Stimulated activated CD4-positive, alpha-beta T cell treated with anti-CD3 and anti-CD28 coated beads, Interleukin-15, amount 100 ng/mL, for 48 hours (primary cell): ENCODE data around the gene DOCK2.
"Not testable (repeated sequence)": the region's sequence is repeated elsewhere in the genome, so short reads cannot be mapped to it uniquely, and the experiment has no call there.

Experiments
- DNase-seq, 2 donors: peaks; one replicate each; pipeline ENCODE4 v3.0.0-alpha.2; 2020; ENCODE audit warnings: low read depth in 2 of 2

The DOCK2 gene

DNA sequence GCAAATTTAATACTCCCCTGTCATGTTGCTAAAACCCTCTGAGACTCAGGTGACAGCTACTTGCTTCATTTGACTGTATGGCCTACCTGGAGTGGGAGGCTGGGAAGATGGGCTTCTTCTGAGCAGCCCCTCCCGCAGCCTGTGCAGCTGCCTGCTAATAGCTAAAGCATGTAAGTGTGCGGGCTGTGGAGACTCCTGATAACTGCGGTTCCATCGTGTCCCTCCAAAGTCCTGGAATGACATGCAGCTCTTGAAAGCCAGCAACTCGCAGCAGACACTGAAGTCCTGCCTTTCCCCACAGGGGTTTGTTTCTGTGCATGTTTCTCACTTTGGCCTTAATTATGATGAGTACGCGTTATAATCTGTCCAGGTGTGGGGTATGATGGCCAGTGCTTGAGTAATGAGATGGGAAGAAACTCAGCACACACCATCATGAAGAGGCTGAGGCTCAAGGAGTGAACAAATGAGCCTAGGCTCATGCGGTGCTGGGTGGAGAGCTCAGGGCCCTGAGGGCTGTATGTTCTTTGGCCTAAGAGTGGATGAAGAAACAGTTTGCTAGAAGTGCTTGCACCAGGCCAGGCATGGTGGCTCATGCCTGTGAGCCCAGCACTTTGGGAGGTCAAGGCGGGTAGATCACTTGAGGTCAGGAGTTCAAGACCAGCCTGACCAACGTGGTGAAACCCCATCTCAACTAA, 119.1 kb downstream of the DOCK2 start:
- no peak for DNase-seq

DNA sequence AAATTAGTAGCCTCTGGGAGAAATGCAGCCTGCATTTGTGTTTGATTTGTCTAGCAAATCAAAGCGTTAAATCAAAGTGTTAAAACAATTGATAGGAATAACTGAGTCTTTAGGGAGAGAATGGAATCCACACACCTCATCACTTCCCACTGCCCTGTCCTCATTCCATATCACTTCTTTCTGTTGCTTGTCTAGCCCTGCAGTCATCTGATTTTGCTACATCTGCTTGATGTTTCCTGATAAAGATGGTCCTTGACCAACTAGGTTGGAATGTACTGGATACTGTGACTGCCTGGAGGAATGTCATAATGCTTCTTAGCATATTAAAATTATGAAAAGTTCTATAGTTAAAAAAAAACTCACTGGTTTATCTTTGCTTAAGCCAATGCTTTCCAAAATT, 119.9 kb downstream of the DOCK2 start:
- DNase-seq: no peak

DNA sequence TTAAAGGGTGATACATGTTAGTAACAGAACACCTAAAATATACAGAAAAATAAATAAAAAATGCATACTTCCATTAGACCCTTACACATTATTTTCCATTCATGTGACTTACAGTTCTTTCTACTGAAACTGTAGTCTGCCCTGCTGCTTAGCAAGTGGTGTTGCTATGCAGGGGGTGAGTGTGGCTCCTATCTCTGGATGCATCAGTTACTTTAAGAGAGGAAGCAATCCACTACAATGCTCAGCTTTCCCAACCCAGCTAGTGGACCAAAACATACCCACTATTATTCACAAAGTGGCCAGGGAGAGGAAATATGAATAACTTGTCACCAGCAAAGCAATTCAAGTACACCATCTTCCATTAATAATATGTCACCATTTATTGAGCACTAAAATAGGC, 121.8 kb downstream of the DOCK2 start:
- DNase-seq: no peak

DNA sequence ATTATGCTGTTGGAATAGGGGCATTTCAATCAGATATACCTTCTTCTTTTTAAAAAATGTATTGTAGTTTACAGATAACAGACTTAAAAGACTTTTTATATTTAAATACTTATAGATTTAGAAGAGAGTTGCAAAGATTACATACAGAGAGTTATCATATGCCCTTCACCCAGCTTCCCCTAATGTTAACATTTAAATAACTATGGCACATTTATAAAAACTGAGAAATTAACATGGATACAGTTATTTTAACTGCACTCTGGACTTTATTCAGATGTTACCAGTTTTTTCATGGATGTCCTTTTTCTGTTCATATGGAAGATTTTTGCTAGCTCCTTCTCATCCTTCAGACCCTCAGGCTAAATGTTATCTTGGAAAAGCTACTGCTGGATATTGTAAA, 123.2 kb downstream of the DOCK2 start:
- no peak for DNase-seq

DNA sequence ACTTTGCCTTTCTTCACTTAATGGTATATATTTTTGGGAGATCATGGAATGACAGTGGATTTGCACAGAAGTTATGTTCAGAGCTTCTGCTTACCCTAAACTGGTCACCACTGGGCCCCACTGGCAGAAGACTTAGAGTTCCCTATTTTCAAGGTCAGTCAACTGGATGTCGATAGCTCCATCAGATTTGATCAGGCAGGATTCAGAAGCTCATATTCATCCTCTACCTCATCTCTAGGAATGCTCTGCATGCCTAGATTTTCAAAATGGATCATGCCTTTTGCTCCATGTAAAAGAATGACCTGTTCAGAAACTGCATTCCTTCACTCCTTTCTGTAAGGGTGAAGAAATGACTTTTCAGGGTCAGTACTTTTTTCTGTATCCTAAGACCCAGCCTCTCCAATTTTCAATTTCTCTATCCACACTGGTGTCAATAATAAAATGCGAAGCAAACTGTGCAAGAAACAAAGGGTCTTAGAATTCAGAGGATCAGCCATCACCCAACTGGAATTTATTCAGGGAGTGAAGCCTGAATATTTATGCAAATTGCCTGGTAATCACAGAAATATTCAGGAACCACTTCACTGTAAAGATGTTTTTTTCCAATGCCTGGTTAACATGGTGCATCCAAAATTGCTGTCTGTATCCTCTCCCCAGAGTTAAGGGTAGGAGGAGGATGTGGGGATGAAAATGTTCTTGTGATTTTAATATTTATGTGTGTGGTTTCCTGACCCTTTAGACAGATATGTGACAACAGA, 125.4 kb downstream of the DOCK2 start:
- DNase-seq: no peak

DNA sequence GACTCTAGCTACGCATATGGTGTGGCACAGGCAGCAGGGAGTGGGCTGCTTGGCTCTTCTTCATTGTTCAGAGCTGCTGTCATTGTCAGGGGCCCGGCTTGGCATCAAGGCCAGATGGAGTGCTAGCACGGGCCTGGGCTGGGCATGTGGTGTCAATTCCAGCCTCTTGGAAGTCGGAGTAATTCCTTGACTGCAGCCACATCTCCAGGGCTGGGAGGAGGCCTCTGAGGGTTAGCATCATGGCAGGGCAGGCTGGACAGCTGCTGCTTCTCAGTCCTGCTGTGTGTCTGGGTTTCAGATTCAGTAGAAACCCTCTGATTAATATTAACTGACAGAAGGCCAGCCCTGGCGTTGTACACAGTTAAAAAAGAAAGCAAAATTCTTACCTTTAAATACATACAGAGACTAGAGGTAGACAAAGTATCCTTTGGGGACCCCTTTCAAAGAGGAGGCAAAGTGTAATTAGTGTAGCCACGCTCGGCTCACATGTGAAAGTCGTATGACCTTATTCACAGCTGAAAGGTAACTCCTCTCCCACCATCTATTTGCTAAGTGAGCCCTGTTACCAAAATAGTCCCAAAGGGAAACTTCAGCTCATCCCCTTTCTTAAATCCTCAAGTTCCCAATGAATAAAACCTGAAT, 126.4 kb downstream of the DOCK2 start:
- no peak for DNase-seq

DNA sequence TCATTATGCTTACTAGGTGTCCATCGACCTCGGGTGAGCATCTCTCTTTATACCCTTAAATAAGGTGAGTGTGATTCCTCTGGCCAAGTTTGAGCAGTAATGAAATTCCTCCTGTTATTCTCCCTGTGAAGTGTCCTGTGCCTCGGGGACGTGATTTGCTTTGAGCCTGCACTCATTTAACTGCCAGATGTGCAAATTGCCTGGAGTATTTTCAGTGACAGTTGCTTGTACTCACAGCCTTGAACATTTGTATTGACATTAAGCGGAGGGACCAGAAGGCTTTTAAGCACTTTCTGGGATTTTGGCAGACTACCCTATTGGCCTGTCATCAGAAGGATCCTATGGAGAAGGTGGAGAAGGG, 126.9 kb downstream of the DOCK2 start:
- no peak for DNase-seq

DNA sequence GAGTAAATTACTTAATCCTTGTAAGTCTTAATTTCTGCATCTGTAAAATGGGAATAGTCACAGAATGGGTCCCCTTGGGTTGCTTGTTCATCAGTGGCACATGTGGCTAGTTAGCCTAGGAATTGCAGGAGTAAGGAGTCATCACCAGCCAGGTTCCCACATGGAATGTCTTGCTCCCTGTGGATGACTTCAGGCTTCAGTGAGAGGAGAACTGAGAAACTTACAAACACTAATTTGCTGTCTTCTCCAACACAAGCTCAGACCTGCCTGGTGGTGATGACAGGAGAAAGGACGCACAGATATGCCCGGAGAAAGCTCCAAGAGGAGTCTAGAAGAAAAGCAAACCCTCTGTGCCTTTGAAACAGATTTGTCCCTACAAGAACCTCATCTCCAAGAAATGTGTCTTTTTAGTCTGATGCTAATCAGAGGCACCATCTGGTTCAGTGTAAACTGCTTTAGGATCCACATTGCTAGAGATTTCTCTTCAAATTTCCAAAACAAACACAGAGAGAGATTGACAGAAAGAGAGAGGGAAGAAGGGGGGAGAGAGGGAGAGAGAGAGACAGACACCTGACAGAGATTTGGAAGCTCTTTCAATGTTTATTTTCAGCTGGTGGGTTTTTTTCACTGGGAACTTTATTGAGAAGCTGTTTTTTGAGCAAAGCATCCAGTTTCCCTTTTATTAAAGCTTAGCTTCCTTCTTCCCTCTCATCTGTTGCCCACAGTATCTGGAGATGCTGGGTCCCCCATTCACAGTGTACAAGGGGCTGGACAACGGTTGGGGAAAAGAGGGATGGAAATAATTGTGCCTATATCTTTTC, 128.3 kb downstream of the DOCK2 start:
- DNase-seq: no peak

DNA sequence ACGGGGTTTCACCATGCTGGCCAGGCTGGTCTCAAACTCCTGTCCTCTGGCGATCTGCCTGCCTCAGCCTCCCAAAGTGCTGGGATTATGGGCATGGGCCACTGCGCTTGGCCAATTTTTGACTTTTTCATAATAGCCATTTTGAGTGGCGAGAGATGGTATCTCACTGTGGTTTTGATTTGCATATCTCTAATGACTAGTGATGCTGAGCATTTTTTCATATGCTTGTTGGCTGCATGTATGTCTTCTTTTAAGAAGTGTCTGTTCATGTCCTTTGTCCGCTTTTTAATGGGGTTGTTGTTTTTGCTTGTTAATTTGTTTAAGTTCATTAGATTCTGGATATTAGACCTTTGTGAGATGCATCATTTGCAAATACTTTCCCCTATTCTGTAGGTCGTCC, 129.9 kb downstream of the DOCK2 start:
- DNase-seq: not testable (repeated sequence)

DNA sequence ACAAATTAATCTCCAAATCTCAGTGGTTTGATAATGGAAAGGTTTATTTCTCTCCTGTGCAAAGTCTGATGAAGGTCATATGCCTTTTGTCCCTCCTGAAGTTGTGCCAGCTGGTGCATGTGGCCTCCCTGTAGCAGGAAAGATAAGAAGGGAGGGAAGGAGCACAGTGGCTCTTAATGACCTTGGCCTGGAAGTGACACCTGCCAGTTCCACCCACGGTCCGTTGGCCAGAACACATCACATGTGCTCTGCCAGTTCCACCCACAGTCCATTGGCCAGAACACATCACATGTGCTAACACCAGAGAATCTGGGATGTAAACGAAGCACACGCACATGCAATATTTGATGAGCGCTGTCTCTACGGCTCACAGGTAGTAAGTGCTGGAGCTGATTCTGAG, 130.9 kb downstream of the DOCK2 start:
- no peak for DNase-seq

DNA sequence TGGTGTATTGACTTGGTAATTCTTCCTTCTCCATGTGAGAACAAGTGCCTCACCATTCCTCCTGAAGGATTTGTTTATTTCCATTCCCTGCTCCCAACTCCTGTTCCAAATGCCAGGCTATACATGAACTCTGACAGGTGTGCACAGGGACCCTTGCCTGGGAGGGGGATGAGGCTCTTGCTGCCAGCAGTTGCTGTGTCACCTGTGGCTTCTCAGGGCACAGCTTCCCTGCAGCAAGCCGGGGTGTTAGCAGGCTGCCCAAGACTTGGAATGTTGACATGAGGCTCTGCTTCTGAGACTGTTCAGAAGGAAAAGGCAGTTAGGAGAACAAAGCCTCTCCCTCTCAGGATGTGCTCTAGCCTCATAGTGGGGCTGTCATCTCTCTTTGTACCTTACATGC, 131.3 kb downstream of the DOCK2 start:
- DNase-seq: no peak

DNA sequence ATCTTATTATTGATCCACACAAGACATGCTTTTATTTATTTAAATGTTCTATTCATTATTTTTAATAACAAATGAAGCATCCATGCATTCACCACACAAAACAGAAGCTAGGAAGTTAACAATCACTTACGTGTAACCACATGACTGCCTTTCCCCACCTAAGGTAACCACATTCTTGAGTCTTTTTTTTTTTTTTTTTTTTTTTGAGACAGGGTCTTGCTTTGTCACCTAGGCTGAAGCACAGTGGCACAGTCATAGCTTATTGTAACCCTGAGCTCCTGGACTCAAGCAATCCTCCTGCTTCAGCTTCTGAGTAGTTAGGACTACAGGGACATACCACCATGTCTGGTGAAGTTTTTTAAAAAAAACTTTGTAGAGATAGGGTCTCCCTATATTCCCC, 133.0 kb downstream of the DOCK2 start:
- no peak for DNase-seq

DNA sequence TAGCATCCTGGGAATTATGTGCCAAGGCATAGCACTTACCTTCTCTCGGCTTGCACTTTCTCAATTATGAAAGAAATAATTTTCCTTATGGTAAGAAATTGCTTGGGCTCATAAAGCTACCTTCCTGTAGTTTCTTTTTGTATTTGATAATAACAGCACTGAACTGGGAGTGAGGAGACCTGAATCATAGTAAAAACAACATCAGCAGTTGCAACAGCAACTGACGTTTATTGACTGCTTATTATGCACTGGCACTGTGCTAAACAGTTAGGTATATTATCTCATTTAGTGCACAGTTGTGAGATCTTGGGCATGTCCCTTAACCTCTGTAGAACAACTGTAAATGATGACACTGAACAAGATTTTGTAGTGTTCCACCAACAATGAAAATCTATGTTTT, 135.2 kb downstream of the DOCK2 start:
- no peak for DNase-seq

DNA sequence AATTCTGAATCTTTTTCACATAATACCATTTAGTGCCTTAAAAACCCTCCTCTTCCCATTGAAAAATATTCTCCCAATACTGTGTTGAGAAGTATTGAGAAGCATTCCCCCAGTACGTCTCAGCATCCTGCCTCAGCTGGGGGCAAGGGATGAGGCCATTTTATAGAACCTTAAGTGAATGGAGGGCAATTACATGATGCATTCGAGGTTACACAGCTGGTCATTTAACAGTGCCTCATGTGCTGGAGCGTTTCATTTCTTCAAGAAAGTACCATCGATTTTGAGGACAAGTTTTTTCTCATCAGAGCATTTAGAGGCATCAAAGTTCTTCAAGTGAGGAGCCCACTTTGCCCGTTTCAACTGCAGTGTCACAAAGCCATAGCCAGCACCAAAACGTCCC, 135.6 kb downstream of the DOCK2 start:
- DNase-seq: no peak

DNA sequence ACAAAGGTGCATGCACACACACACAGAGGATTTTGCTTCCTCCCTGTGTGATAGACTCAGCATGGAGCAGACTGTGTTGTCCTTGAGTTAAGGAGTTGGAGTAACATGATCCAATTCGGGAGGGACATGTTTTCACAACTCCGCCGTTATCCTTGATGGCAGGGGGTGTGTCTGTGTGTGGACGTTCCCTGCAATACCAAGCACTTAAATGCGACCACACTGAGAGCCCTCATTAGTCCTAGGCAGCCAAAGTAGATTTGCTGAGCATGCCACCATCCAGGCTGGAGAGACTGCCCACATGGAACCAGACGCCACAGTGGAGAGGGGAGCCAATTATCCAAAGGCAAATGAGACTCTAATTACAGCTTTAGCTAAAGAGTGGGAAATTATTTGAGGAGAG, 140.1 kb downstream of the DOCK2 start:
- no peak for DNase-seq

DNA sequence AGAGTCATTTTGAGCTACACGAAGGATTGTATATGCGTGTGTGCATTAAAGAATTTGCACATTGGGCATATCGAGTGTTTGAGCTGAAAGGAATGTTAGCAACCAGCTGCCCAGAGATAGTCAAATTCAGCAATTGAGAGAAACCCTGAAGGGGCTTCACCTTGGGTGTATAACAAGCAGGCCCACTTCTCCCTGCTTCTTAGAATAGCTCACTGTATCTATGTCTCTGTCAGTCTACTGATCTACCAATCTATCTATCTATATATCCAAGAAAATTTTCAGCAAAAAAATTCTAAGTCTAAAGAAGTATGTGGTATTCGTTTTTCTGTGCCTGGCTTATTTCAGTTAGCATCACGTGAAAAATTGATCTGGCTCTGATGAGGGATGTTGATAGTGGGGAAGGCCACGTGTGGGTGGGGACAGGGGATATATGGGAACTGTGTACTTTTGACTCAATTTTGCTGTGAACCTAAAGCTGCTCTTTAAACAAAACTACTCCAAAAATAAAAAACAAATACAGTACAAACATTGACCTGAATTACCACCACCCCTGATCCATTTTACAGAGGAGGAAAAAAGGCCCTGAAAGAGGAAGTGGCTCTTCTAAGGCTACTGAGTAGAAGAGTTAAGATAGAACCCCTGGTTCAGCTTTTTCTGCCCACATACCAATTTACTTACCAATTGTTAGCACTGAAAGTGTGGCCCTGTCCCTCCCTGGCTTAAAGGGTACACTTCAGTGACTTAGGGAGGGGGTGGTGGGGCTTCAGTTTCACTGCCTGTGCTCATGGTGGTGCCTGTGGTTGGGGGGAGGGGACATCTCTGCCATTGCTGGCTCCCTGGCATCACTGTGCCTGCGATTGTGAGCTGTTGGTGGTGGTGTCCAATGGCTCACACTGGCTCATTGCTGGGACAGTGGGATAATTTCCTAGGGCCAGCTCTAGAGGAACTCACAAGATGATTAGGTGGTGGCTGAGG, 141.8 kb downstream of the DOCK2 start:
- DNase-seq: no peak

DNA sequence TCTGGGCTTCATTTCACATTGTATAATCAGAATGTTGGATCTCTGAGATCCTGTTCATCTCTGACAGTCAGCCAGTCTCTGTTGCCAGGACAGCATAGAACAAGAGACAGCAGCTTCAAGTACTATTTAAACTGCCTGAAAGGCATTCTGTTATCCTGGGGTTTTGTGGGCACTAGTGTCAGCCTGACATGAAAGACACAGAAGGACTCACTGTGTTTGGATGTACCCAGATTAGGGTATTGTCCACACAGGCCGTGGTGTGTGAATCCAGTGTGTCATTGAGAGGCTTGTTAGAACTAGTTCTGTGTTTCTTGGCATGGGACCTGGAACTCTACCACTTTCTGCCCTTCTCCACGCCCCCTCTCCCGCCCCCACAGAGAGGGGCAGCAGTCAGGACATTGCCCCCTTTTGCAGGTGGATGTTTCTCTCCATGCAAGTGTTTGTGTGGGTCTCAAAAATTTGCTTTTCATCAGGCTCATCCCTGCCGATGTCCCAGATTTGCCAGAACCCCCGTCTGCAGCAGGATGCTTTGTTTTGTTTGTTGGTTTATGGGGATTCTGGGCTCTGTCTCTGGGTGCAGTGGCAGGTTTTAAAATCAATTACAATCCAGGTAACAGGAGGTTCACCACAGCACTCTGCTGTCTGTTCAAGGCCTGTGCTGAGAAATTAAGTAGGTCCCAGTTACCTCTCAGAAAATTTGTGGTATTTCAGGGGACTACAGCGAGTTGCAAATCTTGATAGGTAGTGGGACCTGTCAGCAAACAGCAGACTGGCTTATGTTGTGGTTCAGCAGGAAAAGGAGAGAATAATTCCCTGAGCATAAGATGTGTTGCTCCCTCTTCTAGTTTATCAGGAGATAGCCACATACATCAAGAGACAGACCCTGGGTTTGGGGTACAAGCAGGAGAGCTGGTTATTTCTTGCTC, 144.6 kb downstream of the DOCK2 start:
- DNase-seq: no peak

DNA sequence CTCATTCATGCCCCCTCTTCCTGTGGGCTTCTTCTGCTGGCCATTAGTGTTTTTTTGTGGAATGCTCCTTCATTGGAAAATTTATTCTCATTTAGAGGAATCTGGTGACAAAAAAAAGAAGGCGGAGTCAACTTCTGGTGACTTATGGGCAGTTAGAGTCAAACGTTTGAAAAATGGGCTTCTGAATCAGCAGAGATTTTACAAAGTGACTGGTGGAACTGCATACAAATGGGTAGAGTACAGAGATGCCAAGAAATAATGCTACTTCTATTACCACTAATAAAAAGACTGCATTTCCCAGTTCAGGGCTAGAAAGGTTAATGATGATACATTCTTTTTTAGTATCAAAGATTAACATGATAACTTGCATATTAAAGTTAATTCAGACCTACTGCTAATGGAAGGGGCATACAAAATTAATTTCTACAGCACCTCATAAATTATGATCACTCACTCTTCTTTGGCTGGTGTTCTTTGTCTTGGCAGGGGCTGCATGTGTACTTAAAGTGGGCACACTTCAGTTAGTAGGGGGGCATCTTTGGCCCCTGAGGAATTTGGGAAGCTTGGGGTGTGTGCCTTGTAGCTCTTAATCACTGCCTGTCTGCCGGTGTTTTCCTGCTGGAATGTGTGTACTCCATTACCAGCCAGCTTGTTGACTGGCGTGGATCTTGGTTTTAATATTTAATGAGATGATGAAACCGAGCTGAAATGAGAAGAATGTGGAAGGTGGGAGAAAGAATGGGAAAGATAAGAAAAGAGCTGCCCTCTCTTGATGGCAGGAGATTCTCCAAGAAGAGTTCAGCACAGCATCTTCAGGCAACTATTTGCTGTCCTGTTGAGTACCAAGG, 148.9 kb downstream of the DOCK2 start:
- no peak for DNase-seq

DNA sequence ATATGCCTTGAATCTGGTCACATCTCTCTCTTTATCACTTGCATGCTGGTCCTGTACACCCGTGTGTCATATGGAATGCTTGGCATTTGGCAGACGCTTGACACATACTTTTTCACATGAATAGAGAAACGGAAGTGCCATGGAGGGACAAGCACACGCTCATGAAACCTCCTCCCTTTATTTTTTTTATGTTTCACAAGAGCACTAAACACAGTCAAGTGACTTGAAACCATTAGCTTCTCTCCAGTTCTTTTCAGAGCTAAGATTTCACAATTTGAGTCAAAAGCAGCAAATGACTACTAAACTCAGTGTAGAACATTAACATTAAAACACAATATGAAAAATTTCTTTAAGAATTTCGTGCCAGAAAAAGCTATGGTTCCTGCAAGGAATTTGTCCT, 151.1 kb downstream of the DOCK2 start:
- DNase-seq: no peak
